ENCODE data around the gene SPRR2A. TPM values are rescaled to one million over a fixed set of nuclear protein-coding genes. Genes with fewer than 3 reads are reported as not detected.

Gene SPRR2A
- total and polyA plus RNA-seq, 2 experiments from 2014 or later: not detected

DNA sequence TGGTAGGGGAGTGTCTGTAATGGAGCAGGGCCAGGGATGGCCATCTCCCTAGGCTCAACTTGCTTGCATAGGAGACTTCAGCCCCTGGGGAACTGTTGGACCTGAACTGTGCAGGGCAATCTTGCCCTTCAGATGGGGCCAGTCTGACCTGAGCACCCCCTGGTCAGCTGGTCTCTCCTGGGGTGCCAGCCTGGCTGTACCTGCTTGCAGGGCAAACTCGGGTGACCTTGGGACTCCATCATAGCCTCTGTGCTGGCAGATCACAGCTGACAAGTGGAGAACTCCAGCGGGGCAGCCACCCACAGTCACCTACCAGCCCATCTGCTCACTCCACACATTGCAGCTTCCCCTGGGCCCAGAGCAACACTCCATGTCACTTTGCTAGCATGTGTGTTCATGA lies 8.1 kb downstream of the SPRR2A start:
- no peak overlapping the region for H3K4me2 ChIP-seq (ENCODE audit: unreplicated experiment)
- no peaks in the 10 kb centered on the region for H3K79me2 ChIP-seq (ENCODE audit: insufficient read depth)
- H4K20me1 ChIP-seq (ENCODE audit: insufficient read depth): no peaks in the 10 kb centered on the region
- H3K27me3 ChIP-seq (replicated peaks; ENCODE audit: insufficient read depth): peaks cover 7% of the 10 kb centered on the region
- H2AFZ ChIP-seq: no peak overlapping the region
- WGBS, 2 experiments (ENCODE audit: low coverage in 1 of 2, low lambda C conversion rate in 2 of 2, missing lambda C conversion rate in 2 of 2): 0 to 13% methylated on average over 1 of the region's 2 CpGs
- no peak overlapping the region for H3K4me3 ChIP-seq
- TF ChIP-seq EZH2 (IDR thresholded peaks at IDR 0.05; ENCODE audit: insufficient read depth, poor library complexity, severe bottlenecking): no peak
- TF ChIP-seq EZH2phosphoT487 (IDR thresholded peaks at IDR 0.05; ENCODE audit: insufficient read depth, low read depth): no peak
- no peak overlapping the region for H3K27ac ChIP-seq
- DNase-seq: no peak
- in situ Hi-C loops (cut with MboI): no loop called here
- H3K4me1 ChIP-seq (ENCODE audit: insufficient read depth): no peaks in the 10 kb centered on the region
- no peak overlapping the region for H3K9ac ChIP-seq
- H3K36me3 ChIP-seq (ENCODE audit: low read depth): no peaks in the 10 kb centered on the region
- H3K9me2 ChIP-seq (ENCODE audit: insufficient read depth): no peaks in the 10 kb centered on the region
- no peaks in the 10 kb centered on the region for H3F3A ChIP-seq (ENCODE audit: insufficient read depth)
- H3K9me3 ChIP-seq (ENCODE audit: low read depth): no peaks in the 10 kb centered on the region

GRCh38 chr1:153040950-153041631 lies 16.2 kb downstream of the SPRR2A start, which contains the start of gene SPRR2D:
TSS of gene SPRR2D (minus strand) at chr1:153041120. CDS start at chr1:153040346, 774 bp downstream.
- H3K4me1 ChIP-seq (ENCODE audit: insufficient read depth): no peaks in the 10 kb centered on the region
- no peak within 1 kb of the TSS for H2AFZ ChIP-seq
- H3K27me3 ChIP-seq (replicated peaks; ENCODE audit: insufficient read depth): peaks cover 10% of the 10 kb centered on the region
- no peak within 1 kb of the TSS for H3K4me3 ChIP-seq
- no peaks in the 10 kb centered on the region for H3K9me3 ChIP-seq (ENCODE audit: low read depth)
- 25 to 37% methylated on average over 4 of the region's 4 CpGs for WGBS, 2 experiments (ENCODE audit: low coverage in 1 of 2, low lambda C conversion rate in 2 of 2, missing lambda C conversion rate in 2 of 2)
- no peak within 1 kb of the TSS for H3K9ac ChIP-seq
- H3K27ac ChIP-seq: no peak within 1 kb of the TSS
- in situ Hi-C loops (cut with MboI): no loop called here
- TF ChIP-seq EZH2phosphoT487 (IDR thresholded peaks at IDR 0.05; ENCODE audit: insufficient read depth, low read depth) (no peak), EZH2 (IDR thresholded peaks at IDR 0.05; ENCODE audit: insufficient read depth, poor library complexity, severe bottlenecking) (no peak)
- H3K9me2 ChIP-seq (ENCODE audit: insufficient read depth): no peaks in the 10 kb centered on the region
- H3K4me2 ChIP-seq (ENCODE audit: unreplicated experiment): no peak within 1 kb of the TSS
- H4K20me1 ChIP-seq (ENCODE audit: insufficient read depth): no peaks in the 10 kb centered on the region
- no peaks in the 10 kb centered on the region for H3K36me3 ChIP-seq (ENCODE audit: low read depth)
- no peaks in the 10 kb centered on the region for H3K79me2 ChIP-seq (ENCODE audit: insufficient read depth)
- H3F3A ChIP-seq (ENCODE audit: insufficient read depth): no peaks in the 10 kb centered on the region
- DNase-seq: no peak

DNA sequence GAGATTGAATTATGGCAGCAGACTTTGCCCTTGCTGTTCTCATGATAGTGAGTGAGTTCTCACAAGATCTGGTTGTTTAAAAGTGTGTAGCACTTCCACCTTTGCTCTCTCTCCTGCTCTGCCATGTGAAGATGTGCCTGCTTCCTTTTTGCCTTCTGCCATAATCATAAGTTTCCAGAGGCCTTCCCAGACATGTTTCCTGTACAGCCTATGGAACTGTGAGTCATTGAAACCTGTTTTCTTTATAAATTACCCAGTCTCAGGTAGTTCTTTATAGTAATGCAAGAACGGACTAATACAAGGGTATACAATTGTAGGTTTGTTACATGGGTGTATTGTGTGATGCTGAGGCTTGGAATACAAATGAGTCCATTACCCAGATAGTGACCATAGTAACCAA lies 22.1 kb downstream of the SPRR2A start:
- Histone ChIP-seq H3K36me3 (ENCODE audit: low read depth) (no peaks in the 10 kb centered on the region), H3K9ac (no peak overlapping the region), H3K9me2 (ENCODE audit: insufficient read depth) (no peaks in the 10 kb centered on the region), H4K20me1 (ENCODE audit: insufficient read depth) (no peaks in the 10 kb centered on the region), H2AFZ (no peak overlapping the region), H3F3A (ENCODE audit: insufficient read depth) (no peaks in the 10 kb centered on the region), H3K79me2 (ENCODE audit: insufficient read depth) (no peaks in the 10 kb centered on the region), H3K27me3 (replicated peaks; ENCODE audit: insufficient read depth) (0 out of 2 replicates have a peak, but pooled peaks cover 4% of the 10 kb centered on the region), H3K4me3 (no peak overlapping the region), H3K9me3 (ENCODE audit: low read depth) (no peaks in the 10 kb centered on the region), H3K4me2 (ENCODE audit: unreplicated experiment) (no peak overlapping the region), H3K27ac (no peak overlapping the region), H3K4me1 (ENCODE audit: insufficient read depth) (no peaks in the 10 kb centered on the region)
- in situ Hi-C loops (cut with MboI): no loop called here
- TF ChIP-seq EZH2 (IDR thresholded peaks at IDR 0.05; ENCODE audit: insufficient read depth, poor library complexity, severe bottlenecking): no peak
- no peak for TF ChIP-seq EZH2phosphoT487 (IDR thresholded peaks at IDR 0.05; ENCODE audit: insufficient read depth, low read depth)
- no peak for DNase-seq
- WGBS, 2 experiments (ENCODE audit: low coverage in 1 of 2, low lambda C conversion rate in 2 of 2, missing lambda C conversion rate in 2 of 2): 18 to 44% methylated on average over 1 of the region's 1 CpG

DNA sequence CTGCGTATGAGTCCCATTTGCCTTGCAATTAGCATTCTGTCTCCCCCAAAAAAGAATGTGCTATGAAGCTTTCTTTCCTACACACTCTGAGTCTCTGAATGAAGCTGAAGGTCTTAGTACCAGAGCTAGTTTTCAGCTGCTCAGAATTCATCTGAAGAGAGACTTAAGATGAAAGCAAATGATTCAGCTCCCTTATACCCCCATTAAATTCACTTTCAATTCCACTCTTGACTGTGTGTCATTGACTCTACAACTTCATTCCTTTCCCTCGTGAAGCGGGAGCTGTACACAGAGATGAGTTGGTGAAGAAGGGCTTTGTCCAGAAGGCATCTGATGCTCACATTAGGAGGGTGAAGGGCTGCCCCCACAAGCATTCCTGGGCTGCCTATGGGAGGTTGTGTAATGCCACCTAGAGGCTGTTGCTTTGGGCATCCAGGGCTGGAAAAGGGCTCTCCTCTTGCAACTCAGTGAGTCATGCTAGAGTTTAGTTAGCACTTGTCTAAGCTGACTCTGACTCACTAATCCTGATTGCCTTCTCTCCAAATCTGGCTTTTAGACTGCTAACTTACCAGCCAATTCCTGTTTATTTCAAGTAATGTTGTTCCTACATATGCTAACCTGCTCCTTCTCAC lies 24.5 kb downstream of the SPRR2A start:
- Histone ChIP-seq H2AFZ (no peak overlapping the region), H3K27ac (no peak overlapping the region), H3K4me3 (no peak overlapping the region), H4K20me1 (ENCODE audit: insufficient read depth) (no peaks in the 10 kb centered on the region), H3K9me3 (ENCODE audit: low read depth) (no peaks in the 10 kb centered on the region), H3K36me3 (ENCODE audit: low read depth) (no peaks in the 10 kb centered on the region), H3K9ac (no peak overlapping the region), H3K4me1 (ENCODE audit: insufficient read depth) (no peaks in the 10 kb centered on the region), H3K79me2 (ENCODE audit: insufficient read depth) (no peaks in the 10 kb centered on the region), H3F3A (ENCODE audit: insufficient read depth) (no peaks in the 10 kb centered on the region), H3K27me3 (replicated peaks; ENCODE audit: insufficient read depth) (0 out of 2 replicates have a peak, but pooled peaks cover 4% of the 10 kb centered on the region), H3K9me2 (ENCODE audit: insufficient read depth) (no peaks in the 10 kb centered on the region), H3K4me2 (ENCODE audit: unreplicated experiment) (no peak overlapping the region)
- in situ Hi-C loops (cut with MboI): no loop called here
- WGBS, 2 experiments (ENCODE audit: low coverage in 1 of 2, low lambda C conversion rate in 2 of 2, missing lambda C conversion rate in 2 of 2): 44 to 48% methylated on average over 3 of the region's 3 CpGs
- TF ChIP-seq EZH2 (IDR thresholded peaks at IDR 0.05; ENCODE audit: insufficient read depth, poor library complexity, severe bottlenecking) (no peak), EZH2phosphoT487 (IDR thresholded peaks at IDR 0.05; ENCODE audit: insufficient read depth, low read depth) (no peak)
- DNase-seq: peak; percentile 88
